HG03045 (cell line): ENCODE results near the gene SCN8A.
"Not testable (repeated sequence)": the region's sequence is repeated elsewhere in the genome, so short reads cannot be mapped to it uniquely, and the experiment has no call there.

Source experiments
- ATAC-seq: cut with Tn5 transposase; IDR thresholded peaks from one replicate; pipeline ENCODE4 v1.9.1; 2021; ENCODE audit warnings: mild to moderate bottlenecking, moderate library complexity; ENCODE audit not compliant: unreplicated experiment

Gene SCN8A

DNA sequence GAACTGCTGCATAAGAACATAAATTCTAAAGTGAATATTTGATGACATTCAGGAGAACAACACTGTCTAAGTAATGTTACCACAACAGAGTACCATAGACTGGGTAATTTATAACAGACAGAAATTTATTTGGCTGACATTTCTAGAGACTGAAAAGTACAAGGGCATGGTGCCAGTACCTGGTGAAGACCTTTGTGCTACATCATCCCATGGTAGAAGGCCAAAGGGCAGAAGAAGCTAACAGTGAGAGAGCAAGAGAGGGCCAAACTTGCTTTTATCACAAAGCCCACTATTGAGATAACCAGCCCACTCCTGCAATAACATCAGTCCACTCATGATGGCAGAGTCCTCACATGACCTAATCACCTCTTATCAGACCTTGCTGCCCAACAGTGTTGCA, 168.7 kb downstream of the SCN8A start:
- no peak for ATAC-seq

DNA sequence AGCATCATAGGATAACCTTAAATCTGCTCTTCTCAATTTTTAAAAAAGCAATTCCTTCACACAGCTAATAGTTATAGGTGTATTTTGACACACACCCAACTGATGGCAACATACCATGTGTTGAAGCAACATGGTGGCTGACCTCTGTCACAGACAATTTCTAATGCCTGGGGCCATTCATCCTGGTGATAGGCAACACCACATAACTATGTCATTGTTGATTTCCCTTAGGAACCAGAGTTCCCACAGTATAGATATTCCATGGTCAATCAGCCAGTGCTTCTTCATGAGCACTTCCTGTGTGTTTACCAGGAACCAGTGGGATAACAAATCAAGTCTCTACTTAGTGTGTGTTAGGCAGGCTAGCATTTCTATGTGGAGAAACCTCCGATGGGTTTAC, 169.2 kb downstream of the SCN8A start:
- no peak for ATAC-seq

DNA sequence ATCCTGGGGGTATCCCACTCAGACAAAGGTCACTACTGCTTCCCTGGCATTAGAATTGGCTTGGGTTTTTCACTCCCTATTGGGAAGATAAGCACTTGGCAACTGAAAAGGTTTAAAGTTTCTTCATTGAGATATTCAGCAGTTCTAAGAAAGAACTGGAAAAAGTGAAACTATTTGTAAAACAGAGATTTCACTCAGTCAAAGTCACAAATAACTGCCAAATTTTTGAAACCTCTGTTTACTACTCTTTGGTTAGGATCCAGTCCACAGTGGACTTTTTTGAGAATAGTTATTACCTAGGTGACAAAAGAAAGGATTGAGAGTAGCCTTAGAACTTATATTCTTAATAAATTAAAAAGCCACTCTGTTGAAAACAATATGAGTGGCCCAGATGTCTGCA, 172.7 kb downstream of the SCN8A start:
- no peak for ATAC-seq

DNA sequence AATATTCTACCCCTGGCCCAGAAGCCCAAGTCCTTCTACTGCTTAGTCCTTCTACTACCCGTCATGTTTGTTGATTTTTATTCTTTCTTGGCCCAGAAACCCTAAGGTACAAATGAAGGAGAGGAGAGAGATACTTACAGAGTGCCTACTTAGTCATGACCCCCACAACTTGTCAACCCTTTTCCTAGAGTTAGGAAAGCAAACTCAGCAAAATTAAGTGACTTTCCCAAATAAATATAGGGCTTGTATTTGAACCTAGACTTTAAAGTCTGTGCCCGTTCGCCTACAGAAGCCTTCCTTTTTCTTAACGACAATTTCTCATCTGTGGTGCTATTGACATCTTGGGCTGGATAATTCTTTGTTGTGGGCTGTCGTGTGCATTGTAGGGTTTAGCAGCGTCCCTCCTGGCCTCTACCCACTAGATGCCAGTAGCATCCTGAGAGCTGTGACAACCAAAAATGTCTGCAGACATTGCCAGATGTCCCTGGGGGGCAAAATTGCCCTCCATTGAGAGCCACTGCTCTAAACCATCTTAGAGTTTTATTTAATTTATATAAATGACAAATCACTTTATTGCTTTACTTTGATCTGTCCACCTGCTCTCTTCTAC, 175.1 kb downstream of the SCN8A start:
- ATAC-seq: no peak

DNA sequence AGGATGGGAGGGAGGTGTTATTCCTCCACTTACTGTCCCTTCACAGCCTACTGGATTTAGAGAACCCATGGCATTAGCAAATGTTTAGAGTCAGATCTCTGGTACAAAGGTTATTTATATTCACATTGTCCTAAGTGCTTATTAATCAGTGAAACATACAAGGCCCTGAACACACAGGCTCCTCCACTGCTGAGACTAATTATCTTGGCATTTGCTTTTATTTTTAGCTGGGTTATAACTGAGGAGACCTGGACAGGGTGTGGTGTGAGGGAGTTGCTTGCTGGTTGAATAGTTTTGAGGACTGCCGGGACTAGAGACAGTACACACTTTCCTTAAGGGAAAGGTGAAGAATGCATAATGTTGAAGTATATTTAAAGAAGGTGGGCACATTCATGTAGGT, 180.0 kb downstream of the SCN8A start:
- no peak for ATAC-seq

DNA sequence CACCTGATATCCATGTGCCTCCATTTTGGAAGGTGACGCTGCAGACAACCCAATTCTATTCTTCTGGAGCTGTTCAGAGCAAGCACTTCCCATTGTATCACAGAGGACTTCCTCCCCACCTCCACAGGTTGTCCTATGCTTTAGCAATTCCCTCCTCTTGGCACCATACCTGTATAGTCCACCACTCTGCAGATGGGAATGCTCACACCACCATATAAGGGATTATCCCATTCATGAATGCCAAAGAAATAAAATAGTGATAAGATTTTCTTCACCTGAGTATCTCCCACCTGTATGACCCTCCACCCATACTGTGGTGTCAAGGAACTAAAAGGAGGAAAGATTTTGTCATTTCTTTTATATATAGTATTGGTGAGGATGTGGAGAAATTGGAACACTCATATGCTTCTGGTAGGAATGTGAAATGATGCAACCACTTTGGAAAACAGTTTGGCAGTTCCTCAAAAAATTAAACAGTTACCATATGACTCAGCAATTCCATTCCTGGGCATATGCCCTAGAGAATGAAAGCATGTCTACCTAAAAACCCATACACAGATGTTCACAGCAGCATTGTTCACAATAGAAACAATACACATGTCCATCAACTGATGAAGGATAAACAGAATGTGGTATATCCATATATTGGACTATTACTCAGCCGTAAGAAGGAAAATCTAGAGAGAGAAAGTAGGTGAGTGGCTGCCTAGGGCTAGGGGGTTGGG, 182.3 kb downstream of the SCN8A start:
- no peak for ATAC-seq

DNA sequence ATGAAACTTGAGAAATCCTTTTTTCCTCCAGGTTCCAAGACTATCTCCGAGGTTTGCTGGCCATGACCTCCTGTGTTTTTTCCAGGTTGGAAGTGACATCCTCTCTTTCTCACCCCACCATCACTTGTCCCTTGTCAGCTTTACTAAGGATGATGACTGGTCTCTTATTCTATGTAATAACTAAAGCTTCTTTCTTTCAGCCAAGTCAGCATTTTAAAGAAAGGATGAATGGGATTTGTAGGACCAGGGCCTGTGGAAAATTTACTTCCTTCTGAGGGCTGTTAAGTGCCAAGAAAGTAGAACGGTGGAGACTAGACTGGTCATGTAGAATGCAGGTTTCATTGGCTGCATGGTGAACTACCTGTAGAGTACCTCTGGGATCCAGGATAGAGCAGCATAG, 183.9 kb downstream of the SCN8A start:
- no peak for ATAC-seq

DNA sequence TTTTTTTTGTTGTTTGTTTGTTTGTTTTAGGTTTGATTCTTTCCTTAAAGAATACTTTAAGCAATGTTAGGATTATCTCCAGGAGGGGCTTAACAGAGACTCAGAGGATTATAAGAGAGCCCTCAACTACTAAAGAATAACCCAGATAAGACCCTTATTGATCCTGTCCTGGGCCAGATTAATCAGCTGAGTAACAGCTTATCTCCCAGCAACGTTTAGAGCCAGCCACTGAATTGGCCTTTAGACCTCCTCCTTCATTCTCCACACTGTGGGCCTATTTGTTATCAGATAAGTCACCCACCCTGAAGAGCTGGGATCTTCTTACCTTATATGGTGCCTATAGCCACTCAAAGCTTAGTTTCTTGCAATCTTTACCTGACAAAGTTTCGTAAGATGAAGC, 186.4 kb downstream of the SCN8A start:
- ATAC-seq: no peak

DNA sequence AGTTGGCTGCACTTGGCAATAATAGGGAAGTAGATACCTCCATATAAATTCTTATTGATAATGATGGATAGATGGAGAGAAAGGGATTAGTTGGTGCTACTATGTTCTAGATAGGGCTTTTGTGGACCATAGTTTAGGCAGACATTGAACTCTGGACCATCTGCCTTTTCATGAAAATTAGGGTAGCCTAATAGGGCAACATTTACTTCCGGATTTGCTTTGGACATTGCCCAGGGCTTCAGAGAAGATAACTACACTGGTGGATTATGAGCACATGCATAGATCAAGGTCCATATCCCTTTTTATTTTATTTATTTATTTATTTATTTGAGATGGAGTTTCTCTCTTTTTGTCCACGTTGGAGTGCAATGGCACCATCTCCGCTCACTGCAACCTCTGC, 186.9 kb downstream of the SCN8A start:
- no peak for ATAC-seq

DNA sequence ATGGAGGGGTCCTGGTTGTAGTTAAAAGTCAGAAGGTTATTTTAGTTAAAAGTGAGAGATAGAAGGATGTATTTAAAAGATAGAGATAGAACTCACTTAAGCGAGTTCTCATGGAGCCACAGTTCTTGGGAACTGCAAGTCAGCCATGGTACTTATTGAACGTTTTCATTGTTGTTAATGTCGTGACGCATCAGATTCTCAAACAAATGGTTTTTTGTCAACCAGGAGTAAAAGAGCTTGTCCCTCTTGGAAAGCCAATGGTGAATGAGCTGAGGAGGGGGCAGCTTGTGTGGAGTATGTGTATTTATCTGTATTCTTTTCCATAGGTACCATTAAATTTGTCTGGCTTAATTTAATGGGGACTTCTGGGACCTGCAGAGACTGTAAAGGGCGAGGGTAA, 188.8 kb downstream of the SCN8A start:
- no peak for ATAC-seq

DNA sequence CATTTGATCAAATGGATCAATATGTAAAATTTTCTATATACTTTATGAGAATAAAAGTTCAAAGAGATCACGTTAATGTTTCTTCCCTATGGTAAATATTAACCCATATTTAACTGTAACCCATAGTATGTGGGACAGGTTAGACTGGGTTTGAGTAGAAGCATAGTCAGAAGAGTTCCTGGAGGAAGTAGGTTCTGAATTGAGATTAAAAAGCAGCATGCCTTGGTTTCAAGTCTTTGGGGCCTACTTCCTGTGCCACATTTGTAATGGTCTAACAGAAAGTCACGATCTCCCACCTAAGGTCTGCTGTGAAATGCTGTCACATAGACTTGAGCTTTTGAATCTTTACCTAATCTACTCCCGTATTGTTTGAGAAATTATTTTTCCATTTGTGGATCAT, 193.7 kb downstream of the SCN8A start:
- no peak for ATAC-seq

DNA sequence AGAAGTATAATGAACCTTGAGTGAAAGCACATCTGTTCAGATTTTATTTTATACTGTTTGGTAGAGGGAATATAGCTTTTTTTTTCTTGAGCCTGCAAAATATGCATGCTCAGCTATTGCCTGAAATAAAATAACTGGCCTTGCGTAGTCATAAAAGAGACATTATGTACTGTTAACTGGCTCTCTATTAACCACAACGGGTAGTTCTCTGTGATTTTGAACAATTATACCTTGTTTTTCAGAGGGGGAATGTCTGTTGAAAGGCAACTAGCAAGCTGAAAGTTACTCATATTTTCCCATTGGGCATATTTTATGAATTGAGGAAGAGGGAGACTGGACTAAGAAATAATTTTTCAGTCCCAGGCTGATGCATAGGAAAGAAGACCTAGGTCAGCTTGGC, 194.9 kb downstream of the SCN8A start:
- no peak for ATAC-seq

DNA sequence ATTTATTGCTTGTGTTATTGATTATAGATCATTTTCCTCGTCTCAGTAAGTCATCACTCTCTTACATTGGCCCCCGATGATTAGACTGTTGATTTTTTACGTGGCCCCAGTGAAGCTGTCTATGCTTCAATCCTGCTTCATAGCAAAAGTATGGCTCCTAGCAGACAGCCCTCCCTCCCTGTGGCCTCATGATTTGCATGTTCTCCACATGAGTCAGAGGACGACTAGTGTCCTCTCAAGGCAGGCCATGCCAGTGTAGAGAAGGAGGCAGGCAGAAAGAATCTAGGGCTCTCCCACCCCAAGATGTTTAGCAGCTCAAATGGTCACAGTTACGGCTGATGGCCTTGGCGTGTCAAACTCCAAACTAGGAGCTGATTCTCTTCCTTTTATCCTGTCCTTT, 197.8 kb downstream of the SCN8A start:
- ATAC-seq: no peak

DNA sequence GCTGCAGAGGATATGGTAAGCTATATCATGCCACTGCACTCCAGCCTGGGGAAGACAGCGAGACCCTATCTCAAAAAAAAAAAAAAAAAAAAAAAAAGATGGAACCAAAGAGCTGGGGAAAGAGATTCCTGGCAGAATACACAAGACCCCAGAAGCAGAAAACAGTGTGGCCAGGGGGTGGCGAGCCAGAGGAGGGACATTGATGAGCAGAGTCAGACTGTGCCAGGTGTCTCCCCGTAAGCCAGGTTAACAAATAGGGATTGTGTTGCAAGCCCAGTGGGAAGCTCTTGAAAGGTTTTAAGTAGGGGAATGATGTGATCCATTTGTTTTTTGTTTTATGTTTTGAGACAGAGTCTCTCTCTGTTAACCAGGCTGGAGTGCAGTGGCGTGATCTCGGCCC, 201.4 kb downstream of the SCN8A start:
- no peak for ATAC-seq

DNA sequence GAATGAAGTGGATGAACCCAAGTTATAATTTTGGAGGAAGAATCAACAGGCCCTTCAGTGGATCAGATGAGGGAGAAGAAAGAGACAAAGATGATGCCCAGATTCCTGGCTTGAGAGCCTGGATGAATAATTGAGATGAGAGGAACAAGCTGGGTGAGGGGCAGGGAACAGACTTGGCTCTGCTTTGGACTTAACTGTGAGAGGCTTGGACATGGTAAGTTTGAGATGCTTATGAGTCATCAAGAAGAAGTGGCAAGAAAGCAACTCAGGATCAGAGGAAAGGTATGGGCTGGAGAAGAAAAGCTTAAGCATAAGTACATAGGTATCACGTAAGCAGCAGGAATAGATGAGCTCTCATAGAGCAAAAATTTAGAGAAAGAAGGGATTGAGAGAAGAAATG, 202.2 kb downstream of the SCN8A start:
- ATAC-seq: no peak

DNA sequence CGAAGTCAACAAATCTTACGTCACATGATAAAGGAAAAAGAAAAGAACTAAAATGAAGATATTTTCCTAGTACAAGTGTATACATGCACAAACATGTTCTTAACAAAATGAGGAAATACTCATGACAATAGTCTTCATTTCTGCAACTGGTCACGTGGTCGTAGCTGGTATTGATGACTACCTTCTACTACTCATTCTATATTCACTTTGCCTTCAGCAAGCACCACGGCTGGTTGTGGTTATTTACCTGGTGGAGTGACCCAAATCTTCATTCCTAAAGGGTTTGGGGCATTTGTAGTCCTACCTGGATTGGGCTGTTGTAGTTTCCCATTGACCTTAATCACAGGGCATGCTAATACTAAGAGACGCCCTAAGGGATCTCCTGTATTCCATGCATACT, 206.3 kb downstream of the SCN8A start:
- no peak for ATAC-seq

DNA sequence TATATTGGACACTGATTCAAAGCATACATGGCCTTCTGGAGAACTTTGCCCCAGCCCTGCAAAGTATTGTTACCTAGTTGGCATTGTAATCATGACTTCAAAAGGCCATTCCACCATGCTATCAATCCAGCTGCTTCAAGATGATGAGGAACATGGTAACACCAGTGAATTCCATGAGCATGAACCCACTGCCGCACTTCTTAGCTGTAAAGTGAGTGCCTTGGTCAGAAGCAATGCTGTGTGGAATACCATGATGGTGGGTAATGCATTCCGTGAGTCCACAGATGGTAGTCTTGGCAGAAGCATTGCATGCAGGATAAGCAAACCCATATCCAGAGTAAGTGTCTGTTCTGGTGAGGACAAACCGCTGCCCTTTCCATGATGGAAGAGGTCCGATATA, 207.0 kb downstream of the SCN8A start:
- not testable (repeated sequence) for ATAC-seq

DNA sequence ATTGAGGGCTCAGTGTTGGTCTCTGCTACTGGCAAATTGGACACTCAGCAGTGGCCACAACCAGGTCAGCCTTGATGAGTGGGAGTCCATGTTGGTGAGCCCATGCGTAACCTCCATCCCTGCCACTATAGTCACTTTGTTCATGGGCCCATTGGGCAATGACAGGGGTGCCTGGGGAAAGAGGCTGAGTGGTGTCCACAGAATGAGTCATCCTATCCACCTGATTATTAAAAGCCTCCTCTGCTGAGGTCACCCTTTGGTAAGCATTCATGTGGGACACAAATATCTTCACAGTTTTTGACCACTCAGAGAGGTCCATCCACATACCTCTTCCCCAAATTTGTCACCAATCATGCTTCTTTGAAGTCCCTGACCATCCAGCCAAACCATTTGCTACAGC, 207.5 kb downstream of the SCN8A start:
- ATAC-seq: no peak

DNA sequence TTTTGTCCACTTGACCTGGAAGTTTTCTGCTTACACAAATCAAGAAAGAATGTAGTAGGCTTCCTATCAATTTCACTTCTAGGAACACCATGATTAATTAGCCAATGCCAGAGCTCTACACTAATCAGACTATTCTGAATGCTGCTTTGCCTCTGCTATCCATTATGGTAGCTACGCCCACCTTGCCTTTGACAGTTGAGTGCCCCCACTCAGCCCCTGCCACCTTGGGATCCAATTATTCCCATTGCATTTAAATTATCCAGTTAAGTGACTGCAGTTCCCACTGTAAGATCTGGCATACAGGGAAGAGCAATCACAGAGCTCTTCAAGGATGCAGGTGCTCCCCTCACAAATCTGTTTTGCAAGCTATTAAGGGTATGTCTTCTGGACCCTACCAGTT, 210.0 kb downstream of the SCN8A start:
- no peak for ATAC-seq

DNA sequence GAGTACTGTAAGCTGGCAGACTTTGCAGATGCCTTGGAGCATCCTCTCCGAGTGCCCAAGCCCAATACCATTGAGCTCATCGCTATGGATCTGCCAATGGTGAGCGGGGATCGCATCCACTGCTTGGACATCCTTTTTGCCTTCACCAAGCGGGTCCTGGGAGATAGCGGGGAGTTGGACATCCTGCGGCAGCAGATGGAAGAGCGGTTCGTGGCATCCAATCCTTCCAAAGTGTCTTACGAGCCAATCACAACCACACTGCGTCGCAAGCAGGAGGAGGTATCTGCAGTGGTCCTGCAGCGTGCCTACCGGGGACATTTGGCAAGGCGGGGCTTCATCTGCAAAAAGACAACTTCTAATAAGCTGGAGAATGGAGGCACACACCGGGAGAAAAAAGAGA, 215.9 kb downstream of the SCN8A start:
- ATAC-seq: no peak

DNA sequence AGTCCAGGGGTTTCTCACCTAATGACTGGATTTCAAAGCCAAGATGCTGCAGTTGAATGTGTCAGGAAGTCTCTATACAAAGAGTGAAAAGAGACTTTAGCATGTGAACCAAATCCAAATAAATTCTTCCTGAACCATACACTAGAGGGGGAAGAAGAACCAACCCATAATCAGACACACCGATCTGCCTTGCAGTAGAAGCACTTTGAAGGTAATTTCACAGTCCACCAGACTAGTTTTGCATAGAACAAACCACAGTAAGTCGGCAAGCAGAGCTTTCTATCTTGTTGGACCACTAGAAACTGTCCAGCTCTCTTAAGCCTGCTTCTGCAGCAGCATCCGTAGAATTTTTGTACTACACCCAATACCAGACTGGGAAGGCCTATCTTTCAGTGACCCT, 218.2 kb downstream of the SCN8A start:
- no peak for ATAC-seq

DNA sequence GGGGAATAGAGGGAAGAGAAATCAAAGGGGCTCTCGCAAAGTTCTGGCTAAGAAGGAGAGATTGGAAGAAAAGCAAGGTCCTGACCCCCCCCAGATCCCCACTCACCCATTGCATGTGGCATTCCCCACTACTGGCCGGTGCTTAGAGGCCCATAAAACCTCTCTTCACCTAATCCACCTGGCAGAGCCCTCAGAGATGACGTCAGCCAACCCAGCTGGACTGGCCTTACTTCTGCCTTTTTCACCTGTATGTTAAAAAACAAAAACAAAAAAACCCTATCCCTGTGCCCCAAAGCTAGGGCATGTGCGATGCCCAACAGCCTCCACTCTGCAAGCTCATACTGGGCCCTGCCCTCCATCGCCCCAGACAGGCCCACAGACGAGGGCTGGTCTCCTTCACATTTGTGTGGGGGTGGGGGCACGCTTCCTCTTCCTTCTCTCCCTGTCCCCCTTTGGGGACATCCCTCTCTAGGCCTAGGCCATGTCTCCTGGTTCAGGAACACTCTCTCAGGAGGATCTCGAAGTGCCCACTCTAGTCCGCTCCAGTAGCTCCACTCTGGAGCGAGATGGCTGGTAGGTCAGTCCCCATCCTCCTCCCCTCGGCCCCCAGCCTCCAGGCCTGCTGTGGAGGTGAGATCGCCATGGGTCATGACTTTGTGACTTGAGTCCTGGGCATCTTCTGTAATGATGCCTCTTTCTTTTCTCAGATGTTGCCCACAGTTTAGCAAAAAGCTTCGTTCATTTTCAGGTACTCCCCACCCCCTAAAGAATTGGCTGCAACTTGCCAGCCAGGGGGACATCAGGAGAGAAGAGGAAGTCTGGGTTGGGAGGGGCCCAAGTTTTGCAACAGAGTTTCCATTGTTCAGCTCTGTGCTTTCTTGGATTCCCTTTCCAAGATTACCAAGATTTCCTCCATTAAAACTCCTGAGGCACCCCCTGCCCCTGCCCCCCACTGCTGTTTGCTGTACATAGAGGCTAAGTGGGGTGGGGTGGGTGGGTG, 220.5 kb downstream of the SCN8A start:
- ATAC-seq: no peak
